ENCODE results near the gene DTD1.

DTD1 gene

DNA sequence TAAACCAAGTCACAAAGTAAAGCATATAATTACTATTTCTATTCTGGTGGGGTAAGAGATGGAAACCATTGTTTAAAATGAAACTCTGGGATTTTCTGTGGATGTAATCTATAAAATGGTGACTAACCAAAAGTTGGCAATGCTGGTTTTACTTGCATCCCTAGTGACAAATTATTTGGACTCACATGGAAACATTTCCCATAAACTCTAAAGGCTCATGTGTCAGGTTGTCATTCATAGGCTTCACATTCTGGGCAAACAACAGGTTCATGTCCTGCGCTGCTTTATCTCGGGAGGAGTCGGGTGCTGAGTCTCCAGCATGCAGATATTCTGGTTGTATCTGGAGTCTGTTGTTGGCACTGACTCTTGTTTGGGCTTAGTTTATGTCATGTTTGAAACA is 127.7 kb downstream of the DTD1 start:
- no peak for DNase-seq

DNA sequence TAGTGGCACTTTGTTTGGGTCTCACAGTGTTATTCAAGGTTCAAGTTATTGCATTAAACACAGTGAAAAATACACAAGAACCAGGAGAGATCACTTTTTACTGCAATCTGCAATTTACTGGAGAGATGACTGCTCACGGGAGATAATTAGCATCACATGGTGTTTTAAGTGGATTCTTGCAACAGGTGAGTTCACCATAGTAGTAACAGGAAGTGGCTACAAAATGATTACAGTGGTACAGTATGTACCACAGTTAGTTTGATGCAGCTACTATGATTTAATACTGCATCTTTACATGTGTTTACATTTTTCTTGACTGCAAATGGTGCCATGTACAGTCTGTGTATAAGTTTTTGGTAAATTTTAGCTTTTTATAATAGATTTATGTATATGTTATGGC is 129.2 kb downstream of the DTD1 start:
- no peak for DNase-seq

- no peak for DNase-seq
Measured at GRCh38 chr20:18718129-18718528, 130.3 kb downstream of the DTD1 start.

- no peak for DNase-seq
Measured at GRCh38 chr20:18719426-18719825, 131.6 kb downstream of the DTD1 start.

DNA sequence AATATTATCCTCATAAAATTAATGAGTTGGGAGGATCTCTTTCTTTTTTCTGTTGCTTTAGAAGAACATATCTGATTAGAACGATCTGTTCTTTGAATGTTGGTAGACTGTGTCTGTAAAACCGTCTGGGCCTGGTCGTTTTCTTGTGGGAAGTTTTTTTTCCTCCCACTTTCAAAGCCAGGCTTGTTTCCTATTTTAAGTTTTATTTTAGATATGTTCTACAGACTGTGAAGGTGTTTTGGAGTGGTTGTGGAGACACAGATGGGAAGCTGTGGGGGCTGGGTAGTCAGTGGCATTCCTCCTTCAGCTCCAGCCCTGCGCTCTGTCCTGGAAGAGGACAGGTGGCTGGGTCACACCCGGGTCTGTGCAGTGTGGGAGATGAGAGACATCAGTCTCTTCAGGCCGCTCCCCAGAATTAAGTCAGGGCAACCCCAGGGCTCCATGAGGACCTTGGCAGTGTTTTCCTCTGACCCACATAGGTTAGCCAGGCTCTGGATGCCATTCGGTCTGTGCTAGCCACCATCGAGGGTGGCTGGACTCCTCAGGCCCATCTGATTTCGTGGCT is 133.8 kb downstream of the DTD1 start:
- no peak for DNase-seq

DNA sequence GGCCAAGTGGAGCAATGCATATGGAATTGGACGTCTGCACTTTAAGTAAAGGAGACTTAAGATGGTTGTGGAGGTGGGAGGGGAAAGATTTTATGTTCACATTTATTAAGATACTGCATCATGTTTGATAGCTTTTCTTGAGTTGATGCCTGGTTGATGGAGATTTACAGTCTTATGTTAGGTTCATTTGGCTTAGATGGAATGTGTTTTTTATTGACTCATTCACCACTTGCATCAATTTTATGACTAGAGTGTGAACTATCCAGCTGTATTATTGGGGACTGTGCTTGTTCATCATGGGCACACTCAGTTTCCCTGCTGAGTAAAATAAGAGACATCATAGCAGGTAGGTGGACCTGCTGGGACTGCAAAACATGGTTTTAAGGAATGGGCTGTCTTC is 134.5 kb downstream of the DTD1 start:
- no peak for DNase-seq

DNA sequence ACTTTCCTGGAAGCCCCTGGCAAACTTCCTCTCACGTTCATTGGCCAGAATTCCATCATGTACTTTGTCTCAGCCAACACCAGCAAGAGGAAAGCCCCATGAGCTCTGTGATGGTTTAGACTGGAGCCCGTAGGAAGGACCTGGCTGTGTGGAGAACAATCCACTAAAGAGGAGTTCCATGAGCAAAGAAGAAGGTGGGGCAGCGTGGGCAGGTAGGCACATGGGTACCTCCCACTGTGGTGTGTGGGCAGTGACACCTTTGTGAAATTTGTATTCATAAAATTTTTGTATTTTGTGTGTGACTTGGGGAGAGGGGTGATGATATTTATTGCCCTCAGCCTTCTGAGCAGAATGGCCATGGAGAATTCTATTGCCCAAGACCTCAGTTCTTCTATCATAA is 136.2 kb downstream of the DTD1 start:
- no peak for DNase-seq

DNA sequence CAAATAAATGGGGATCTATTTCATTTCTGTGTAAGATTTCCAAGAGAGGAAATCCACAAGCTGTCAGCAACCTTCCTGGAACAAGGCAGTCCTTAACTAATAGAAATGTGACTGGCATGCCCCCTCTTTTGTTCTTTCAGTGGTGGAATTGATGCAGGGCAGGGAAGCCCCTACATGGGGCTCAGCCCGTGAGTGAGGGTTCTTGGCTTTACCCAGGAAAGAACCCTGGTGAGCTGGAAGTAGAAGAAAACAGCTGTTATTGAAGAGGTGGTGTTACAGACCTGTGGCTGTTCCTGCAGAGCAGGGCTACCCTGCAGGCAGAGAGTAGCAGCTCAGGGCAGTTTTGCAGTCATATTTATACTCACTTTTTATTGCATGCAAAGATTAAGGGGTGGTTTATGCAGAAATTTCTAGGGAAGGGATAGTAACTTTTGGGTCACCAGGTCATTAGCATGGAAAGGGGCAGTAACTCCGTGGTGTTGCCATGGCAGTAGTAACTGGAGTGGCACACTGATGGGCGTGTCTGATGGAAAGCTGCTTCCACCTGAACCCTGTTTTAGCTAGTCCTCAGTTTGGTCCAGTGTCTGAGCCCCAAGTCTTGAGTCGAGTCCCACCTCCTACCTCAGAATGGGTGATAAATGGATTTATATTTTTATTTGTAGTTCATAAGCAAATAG is 137.1 kb downstream of the DTD1 start:
- no peak for DNase-seq

DNA sequence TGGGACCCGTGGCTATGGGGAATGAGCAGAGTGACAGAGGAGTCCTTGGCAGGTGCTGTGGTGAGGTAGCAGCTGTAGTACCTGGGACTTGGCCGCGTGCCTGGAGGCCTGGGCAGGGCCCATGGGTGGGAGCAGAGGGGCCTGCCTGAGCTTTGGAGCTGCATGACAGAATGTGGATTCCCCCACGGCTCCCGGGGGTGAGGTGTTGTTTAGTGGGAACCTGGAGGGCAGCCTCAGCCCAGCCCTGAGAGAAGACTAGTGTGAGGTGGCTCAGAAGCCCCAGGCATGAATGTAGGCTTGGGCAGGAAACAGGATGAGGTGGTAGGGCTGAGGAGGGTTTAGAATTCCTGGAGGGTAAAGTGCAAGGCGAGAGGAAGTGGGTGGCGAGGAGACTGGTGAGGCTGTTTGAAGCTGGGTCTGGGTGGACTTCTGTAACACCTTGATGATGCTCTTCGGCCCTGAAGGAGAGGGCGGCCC is 139.2 kb downstream of the DTD1 start:
- DNase-seq: no peak

- no peak for DNase-seq
Measured at GRCh38 chr20:18728165-18728869, 140.5 kb downstream of the DTD1 start.

DNA sequence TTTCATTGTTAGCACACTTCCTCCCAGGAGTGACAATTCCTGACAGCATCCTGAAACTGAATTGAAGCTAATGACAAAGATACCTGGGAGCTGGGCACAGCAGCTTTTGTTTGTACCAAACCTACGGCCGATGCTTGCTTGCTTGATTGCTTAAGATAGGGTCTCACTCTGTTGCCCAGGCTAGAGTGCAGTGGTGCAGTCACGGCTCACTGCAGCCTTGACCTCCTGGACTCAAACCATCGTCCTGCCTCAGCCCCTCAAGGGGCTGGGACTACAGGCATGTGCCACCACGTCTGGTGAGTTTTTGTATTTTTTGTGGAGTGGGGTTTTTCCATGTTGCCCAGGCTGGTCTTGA is 141.0 kb downstream of the DTD1 start:
- DNase-seq: no peak

DNA sequence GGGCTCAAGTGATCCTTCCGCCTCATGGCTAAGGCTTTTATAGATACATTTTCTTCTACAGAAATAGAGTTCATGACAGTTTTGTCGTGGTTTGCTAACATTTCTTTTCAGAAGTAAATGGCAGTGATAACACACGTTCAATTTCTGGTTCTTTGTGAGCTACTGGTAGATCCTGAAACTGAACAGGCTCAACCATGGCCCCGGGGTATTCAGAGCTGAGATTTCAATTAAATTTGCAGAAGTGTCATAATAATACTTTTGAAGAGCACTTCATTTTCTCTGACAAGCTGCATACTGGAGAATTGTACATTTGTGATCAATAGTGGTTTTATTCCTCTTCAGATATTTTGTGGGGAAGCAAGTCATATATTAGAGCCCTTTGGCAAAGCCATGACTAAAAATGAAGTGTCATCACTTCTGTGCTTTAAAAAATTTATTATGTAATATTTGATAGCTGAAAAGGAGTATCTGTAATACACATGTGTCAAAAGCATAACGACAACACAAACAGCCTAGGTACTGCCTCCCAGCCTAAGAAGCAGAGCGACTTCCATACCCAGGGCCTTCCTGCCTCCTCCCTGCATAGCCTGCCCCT is 141.5 kb downstream of the DTD1 start:
- no peak for DNase-seq

- no peak for DNase-seq
Measured at GRCh38 chr20:18731940-18732339, 144.1 kb downstream of the DTD1 start.

DNA sequence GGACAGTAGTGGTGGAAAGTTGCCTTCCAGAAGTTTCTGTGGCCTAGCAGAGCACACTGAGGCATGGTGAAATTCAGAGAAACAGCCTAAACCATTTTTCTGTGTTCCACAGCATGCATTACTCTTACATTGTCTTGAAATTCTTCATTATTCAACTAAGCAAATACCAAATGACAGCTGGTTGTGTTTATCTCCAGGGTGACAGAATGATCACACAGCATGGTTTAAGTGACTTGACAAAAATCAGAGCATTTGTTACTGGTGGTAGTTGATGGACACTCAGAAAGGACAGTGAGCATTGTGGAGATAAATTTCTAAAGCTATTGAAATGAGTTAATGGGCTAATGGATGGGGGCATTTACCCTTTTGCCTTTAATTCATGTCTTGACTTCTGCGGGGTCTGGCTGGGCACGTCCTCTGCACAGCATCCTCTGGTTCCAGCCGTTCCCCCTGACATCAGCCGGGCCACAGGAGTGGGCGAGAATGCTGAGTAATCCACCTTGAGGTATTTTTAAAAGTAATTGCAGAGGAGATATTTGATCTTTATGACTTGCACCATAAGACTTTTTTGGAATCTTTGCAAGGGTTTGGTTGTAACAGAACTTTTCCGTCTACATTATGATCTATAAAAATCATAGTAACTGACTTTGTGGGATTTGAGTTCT is 146.8 kb downstream of the DTD1 start:
- no peak for DNase-seq

DNA sequence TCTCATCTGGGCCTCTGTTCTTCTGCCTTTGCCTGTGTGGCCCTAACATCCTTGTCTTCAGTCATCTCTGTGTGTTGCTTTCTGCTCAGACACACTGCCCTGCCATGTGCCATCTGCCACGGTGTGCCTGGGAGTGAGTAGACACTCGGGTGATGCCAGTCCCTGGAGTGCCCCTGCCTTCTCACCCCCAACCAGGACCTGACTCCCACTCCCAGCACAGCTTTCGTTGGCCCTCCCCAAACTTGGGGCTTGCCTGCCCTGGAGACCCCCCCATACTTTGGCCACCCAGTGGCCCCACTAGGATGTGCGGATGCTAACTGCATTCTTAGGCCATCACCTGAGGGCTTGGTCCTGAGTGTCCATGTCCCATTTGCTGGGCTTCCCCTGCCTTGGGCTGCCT is 149.3 kb downstream of the DTD1 start:
- DNase-seq: no peak

- no peak for DNase-seq
Measured at GRCh38 chr20:18738055-18738454, 150.2 kb downstream of the DTD1 start.

GRCh38 chr20:18738888-18739287 is 151.0 kb downstream of the DTD1 start:
- no peak for DNase-seq

- no peak for DNase-seq
Measured at GRCh38 chr20:18739751-18740166, 151.9 kb downstream of the DTD1 start.

DNA sequence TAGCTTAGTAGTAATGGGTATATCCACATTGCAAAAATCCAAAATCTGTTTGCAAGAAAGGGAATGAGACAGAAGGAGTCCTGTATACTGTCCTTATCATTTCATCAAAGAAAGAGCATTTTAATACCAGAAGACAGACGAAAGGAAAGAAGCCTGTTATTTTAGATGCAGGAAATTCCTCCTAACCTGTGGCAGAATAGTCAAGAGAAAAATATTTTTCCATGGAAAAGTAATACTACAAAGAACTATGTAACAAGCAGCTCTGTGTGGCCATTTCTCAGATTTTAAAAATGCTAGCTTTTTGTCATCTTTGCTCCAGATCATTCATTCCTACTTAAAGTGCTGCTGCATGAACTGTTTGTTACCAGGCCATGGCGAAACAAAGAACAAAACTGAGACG is 152.9 kb downstream of the DTD1 start:
- no peak for DNase-seq

DNA sequence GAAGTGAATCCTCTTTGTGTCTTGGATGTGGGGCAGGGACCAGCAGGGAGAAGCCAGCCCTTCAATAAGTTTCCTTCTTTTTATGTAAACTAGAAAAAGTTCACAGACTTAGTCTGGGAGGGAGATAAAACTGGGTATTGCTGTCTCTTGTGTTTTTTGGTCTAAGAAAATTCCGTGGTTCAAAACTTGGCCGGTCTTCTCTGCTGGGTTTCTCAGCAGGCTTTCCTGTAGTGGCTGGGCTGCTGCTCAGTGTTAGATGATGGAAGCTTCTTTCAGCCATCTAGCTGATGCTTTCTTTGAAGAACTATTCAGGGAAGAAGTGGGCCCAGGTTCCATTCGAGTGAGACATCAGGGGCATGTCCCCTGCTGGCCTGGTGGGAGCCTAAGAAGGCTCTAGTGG is 155.0 kb downstream of the DTD1 start:
- DNase-seq: no peak

DNA sequence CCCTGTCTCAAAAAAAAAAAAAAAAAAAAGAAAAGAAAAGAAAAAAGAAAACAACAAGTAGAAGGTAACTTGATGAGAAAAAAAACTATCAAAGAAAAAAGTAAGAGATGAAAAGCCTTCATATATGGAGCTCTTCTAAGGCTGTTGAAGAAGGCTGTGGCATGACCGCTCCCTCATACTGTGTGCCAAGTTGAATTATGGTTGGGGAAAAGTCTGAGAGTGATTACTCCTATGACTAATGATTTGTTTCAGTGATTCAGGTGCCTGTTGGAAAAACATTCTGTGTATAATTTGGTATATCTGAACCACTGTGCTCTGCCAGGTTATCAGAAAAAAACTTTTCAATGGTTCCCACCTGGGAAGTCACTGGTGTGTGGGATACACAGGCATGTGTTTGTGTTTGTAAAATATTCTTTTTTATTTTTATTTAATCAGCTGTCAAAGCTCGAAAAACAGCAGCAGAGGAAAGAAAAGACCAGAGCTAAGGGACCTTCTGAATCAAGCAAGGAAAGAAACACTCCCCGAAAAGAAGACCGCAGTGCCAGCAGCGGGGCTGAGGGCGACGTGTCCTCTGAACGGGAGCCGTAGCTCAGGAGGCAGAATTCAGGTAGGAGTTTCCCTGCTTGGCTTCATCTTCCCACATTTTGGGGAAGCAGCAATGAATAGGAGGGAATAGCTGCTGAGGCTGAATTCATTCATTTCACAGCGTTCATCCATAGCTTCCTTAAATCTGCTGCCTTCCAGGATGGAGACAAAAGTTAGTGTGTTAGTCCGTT is 156.0 kb downstream of the DTD1 start:
- DNase-seq: no peak

GRCh38 chr20:18747090-18747489 is 159.2 kb downstream of the DTD1 start:
- no peak for DNase-seq

GRCh38 chr20:18748987-18749386 is 161.1 kb downstream of the DTD1 start:
- no peak for DNase-seq

Measured in activated CD4-positive, alpha-beta T cell treated with anti-CD3 and anti-CD28 coated beads, Interleukin-2, amount 50 U/mL, for 1 hour (primary cell).